Mucosa of stomach (tissue), 1 donor: ENCODE results near the gene RMND5A.
"Not testable (repeated sequence)": the region's sequence is repeated elsewhere in the genome, so short reads cannot be mapped to it uniquely, and the experiment has no call there.

ENCODE experiments used
- H3K27me3 ChIP-seq: one replicate; pipeline ENCODE4 v1.7.0; 2013; ENCODE audit warnings: mild to moderate bottlenecking, low read length; ENCODE audit not compliant: control insufficient read depth, insufficient read depth
- H3K36me3 ChIP-seq: one replicate; pipeline ENCODE4 v1.7.0; 2013; ENCODE audit warnings: low read length; ENCODE audit not compliant: control insufficient read depth, insufficient read depth
- H3K4me1 ChIP-seq: one replicate; pipeline ENCODE4 v1.7.0; 2013; ENCODE audit warnings: mild to moderate bottlenecking, low read length; ENCODE audit not compliant: control insufficient read depth, insufficient read depth
- H3K4me3 ChIP-seq: one replicate; pipeline ENCODE4 v1.7.0; 2013; ENCODE audit warnings: low read length
- H3K9ac ChIP-seq: one replicate; pipeline ENCODE4 v1.7.0; 2013; ENCODE audit warnings: mild to moderate bottlenecking, low read length, moderate library complexity
- H3K9me3 ChIP-seq: one replicate; pipeline ENCODE4 v1.7.0; 2013; ENCODE audit warnings: mild to moderate bottlenecking, low read length, moderate library complexity; ENCODE audit not compliant: control insufficient read depth
- donor health status: Pancreatic carcinoma.

The RMND5A gene, protein sequence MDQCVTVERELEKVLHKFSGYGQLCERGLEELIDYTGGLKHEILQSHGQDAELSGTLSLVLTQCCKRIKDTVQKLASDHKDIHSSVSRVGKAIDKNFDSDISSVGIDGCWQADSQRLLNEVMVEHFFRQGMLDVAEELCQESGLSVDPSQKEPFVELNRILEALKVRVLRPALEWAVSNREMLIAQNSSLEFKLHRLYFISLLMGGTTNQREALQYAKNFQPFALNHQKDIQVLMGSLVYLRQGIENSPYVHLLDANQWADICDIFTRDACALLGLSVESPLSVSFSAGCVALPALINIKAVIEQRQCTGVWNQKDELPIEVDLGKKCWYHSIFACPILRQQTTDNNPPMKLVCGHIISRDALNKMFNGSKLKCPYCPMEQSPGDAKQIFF

DNA sequence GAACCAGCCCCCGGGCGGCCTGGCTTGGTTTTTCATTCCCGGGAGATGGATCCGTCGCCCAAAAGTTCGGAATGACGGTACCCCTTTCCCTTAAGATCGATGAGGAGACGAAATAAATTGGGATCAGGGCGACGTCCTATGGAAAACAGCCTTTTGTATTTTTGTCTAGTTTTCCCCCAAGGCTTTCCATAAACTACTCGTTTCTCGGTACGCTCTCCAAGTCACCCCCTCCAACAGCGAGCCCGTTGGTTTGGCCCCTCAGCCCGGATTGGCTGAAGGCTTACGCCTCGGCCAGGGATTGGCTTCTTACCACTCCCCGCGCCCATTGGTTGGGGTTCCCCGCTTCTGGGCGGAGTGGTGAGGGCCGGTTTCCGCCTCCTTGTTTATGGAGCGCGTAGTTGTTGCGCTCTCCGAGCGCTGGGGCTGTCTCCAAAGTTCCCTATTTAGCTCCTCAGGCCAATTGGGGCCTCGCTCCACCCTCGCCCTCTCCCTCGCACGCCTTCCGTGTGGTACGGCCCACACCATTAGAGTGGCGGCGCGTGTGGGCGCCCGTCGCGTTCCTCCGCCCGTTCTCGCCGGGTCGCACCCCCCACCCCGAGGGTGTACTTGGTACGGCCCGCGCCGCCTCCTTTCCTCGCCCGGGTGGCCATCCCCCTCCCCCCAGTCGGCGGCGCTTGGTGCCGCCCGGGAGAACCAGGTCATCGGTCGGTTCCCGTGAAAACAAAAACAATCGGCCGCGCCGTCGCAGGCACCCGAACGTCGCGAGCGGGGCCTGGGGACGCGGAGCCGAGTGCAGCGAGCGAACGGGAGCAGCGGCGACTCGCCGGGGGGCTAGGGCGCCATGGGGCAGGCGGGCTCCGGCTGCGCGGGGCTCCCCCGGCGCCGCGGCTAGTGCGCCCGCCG is at the start of gene RMND5A:
RMND5A (plus strand) TSS at position 655 of the 903 bp plus-strand sequence. CDS start 377 bp downstream, outside the sequence.
- H3K9me3 ChIP-seq, H3K36me3 ChIP-seq, H3K4me1 ChIP-seq, H3K27me3 ChIP-seq, H3K4me3 ChIP-seq: not testable (repeated sequence)
- H3K9ac ChIP-seq = peak within 1 kb of the TSS; percentile 66

- Histone ChIP-seq H3K4me1 (peaks cover 17% of the 10 kb centered on the region), H3K27me3 (no peaks in the 10 kb centered on the region), H3K9me3 (no peaks in the 10 kb centered on the region), H3K9ac (no peak overlapping the region), H3K4me3 (no peak overlapping the region), H3K36me3 (no peaks in the 10 kb centered on the region)
Measured at GRCh38 chr2:86671337-86671981, 48.6 kb upstream of the RMND5A start.

DNA sequence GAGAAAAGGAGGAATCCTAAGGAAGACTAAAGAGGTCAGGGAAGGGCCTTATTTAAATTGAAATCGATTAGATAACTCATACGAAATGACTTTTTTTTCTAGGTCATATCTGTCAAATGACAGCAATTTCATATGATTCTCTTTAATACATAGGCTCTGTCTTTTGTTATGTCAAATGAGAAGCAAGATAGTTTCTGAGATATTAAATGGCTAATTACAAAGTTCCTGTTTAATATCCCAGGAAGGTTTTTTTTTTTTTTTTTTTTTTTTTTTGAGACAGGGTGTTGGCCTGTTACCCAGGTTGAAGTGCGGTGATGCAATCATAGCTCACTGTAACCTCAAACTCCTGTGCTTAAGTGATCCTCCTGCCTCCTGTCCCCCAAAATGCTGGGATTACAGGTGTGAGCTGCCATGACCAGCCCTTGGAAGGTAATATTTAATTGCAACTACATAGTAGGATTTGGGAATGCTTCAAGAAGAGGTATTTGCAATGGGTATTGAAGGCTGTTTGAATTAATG is 48.0 kb upstream of the RMND5A start:
- peaks cover 17% of the 10 kb centered on the region for H3K4me1 ChIP-seq
- no peak overlapping the region for H3K9ac ChIP-seq
- no peak overlapping the region for H3K4me3 ChIP-seq
- no peaks in the 10 kb centered on the region for H3K36me3 ChIP-seq
- H3K9me3 ChIP-seq = no peaks in the 10 kb centered on the region
- H3K27me3 ChIP-seq = no peaks in the 10 kb centered on the region

- peaks cover 17% of the 10 kb centered on the region for H3K4me1 ChIP-seq
- H3K27me3 ChIP-seq = no peaks in the 10 kb centered on the region
- no peaks in the 10 kb centered on the region for H3K36me3 ChIP-seq
- no peak overlapping the region for H3K9ac ChIP-seq
- no peaks in the 10 kb centered on the region for H3K9me3 ChIP-seq
- H3K4me3 ChIP-seq = no peak overlapping the region
Measured at GRCh38 chr2:86673011-86673410, 47.1 kb upstream of the RMND5A start.

DNA sequence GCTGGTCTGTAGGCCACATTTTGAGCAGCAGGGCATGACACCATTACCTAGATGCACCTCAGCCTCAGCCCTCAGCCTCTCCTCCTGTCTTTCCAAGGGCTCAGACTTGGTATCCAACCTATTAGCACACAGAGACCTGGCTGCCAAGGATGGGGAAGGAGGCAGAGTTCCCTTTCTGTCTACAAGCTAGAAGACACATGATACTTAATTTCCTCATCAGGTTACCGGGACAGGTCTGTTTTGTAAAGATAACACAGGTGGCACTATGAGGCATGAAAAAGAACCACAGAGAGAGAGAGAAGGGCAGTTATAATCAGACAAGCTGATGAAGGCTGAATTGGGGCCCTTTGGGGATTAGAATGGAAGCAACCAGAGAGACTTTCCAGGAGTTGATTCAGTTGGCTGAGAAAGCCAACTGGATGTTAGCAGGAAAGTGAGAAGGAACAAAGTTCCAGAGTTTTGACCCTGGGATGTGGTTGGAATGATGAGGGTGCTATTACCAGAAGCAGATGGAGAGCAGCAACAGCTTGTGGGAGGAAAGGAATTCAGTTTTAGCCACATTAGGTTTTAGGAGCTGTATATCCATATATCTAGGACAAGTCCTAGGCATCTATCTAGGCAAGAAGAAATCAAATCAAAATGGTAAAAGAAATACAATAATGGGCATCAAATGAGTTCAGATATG is 46.0 kb upstream of the RMND5A start:
- no peaks in the 10 kb centered on the region for H3K9me3 ChIP-seq
- H3K36me3 ChIP-seq = no peaks in the 10 kb centered on the region
- no peak overlapping the region for H3K4me3 ChIP-seq
- H3K9ac ChIP-seq = no peak overlapping the region
- no peaks in the 10 kb centered on the region for H3K27me3 ChIP-seq
- peaks cover 17% of the 10 kb centered on the region for H3K4me1 ChIP-seq

DNA sequence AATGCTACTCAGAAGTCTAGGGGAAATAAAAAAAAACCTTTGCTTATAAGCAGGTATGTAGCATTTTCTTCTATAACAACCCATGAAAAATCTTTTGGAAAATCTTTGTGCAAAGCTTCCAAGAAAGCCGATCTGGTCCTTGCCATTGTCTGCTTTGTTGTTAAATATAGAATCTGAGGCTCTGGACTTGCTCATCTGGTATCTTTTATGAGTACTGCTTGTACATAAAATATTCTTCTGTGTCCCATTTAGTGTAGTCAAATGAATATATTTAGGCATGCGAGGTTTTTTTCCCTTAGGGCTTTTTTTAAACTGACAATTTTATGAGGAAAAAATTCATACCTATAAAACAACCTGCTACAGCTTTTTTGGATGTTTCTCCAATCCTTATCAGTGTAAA is 45.0 kb upstream of the RMND5A start:
- no peaks in the 10 kb centered on the region for H3K36me3 ChIP-seq

DNA sequence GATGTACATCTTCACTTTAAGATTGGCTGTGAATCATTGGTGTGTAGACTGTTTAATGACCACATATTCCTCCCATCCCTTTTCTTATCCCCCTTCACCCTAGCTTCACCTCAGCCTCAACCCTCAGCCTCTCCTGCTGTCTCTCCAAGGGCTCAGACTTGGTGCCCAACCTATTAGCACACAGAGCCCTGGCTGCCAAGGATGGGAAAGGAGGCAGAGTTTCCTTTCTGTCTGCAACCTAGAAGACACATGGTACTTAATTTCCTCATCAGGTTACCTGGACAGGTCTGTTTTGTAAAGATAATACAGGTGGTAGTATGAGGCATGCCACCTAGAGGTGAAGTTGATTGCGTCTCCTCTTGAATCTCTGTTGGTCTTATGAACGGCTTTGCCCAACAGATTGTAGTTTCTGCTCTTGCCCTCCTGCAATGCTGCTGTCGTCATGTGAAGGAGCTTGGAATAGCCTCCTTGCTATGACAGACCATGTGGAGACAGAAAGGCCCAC is 44.5 kb upstream of the RMND5A start:
- H3K9me3 ChIP-seq = no peaks in the 10 kb centered on the region
- peaks cover 17% of the 10 kb centered on the region for H3K4me1 ChIP-seq
- H3K36me3 ChIP-seq = no peaks in the 10 kb centered on the region
- H3K9ac ChIP-seq = no peak overlapping the region
- H3K27me3 ChIP-seq = no peaks in the 10 kb centered on the region
- no peak overlapping the region for H3K4me3 ChIP-seq

More for the DNA sequence above, 45.0 kb upstream of the RMND5A start:
- H3K27me3 ChIP-seq = no peaks in the 10 kb centered on the region
- H3K4me1 ChIP-seq = peaks cover 17% of the 10 kb centered on the region
- H3K9me3 ChIP-seq = no peaks in the 10 kb centered on the region
- no peak overlapping the region for H3K9ac ChIP-seq
- no peak overlapping the region for H3K4me3 ChIP-seq

- no peaks in the 10 kb centered on the region for H3K9me3 ChIP-seq
- no peaks in the 10 kb centered on the region for H3K27me3 ChIP-seq
- H3K9ac ChIP-seq = no peak overlapping the region
- H3K4me3 ChIP-seq = no peak overlapping the region
- no peaks in the 10 kb centered on the region for H3K36me3 ChIP-seq
- H3K4me1 ChIP-seq = no peaks in the 10 kb centered on the region
Measured at GRCh38 chr2:86677816-86678215, 42.3 kb upstream of the RMND5A start.

DNA sequence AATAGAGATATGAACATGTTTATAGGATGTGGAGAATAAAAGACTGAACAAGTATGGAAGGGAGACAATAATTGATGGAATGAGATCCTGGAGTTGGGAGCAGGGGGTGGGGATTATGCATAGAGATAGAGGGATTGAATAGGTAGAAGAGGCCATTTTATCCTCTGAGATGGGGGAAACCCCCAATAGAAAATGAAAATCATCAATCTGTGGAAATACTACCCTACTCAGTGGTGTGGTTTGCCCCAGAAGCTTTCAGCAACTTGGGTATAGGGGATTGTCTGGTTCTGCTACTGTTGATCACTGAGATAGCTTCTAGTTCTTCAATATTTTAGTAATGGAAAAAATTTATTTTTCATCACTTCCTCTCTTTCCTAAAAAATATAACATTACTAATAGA is 41.1 kb upstream of the RMND5A start:
- Histone ChIP-seq H3K4me1 (no peaks in the 10 kb centered on the region), H3K9me3 (no peaks in the 10 kb centered on the region), H3K9ac (no peak overlapping the region), H3K4me3 (no peak overlapping the region), H3K27me3 (no peaks in the 10 kb centered on the region), H3K36me3 (no peaks in the 10 kb centered on the region)

GRCh38 chr2:86685351-86685750 is 34.7 kb upstream of the RMND5A start:
- Histone ChIP-seq H3K27me3 (no peaks in the 10 kb centered on the region), H3K9ac (no peak overlapping the region), H3K4me3 (no peak overlapping the region), H3K36me3 (no peaks in the 10 kb centered on the region), H3K4me1 (no peaks in the 10 kb centered on the region), H3K9me3 (no peaks in the 10 kb centered on the region)

DNA sequence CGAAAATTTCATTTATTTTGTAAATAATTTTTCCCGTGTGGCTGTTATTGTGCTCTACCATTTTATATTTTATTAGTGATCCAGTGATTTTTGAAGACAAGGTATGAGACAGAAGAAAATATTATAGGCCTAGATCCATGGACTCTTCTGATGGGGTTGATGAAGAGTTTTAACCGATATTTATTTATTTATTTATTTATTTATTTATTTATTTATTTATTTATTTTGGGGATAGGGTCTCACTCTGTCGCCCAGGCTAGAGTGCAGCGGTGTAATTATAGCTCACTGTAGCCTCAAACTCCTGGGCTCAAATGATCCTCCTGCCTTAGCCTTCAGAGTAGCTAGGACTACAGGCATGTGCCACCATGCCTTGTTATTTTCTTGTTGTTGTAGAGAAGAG is 33.6 kb upstream of the RMND5A start:
- Histone ChIP-seq H3K9me3 (no peaks in the 10 kb centered on the region), H3K4me1 (no peaks in the 10 kb centered on the region), H3K27me3 (no peaks in the 10 kb centered on the region), H3K9ac (no peak overlapping the region), H3K36me3 (no peaks in the 10 kb centered on the region), H3K4me3 (no peak overlapping the region)
